Breast epithelium (tissue), 3 donors: ENCODE results near the gene POLR3B.

Experiments
- CTCF ChIP-seq, 3 donors: fragments of 450-650 bp; IDR thresholded peaks; one replicate each; pipeline ENCODE4 v1.5.1; 2016 to 2017; ENCODE audit warnings: antibody characterized with exemption in 3 of 3, mild to moderate bottlenecking in 3 of 3, moderate library complexity in 3 of 3
- POLR2A ChIP-seq: fragments of 450-650 bp; IDR thresholded peaks from one replicate; pipeline ENCODE4 v1.6.1; 2016; ENCODE audit warnings: antibody characterized with exemption, mild to moderate bottlenecking, moderate library complexity
- POLR2AphosphoS5 ChIP-seq, 3 donors: sonication (generic); formaldehyde crosslinking; IDR thresholded peaks; one replicate each; pipeline ENCODE4 v1.6.1; 2017; ENCODE audit warnings: antibody characterized with exemption in 3 of 3

GRCh38 chr12:106429043-106429552 lies 71.5 kb downstream of the POLR3B start:
- TF ChIP-seq CTCF (IDR thresholded peaks at IDR 0.05) (no peak), POLR2A (no peak), POLR2AphosphoS5 (IDR thresholded peaks at IDR 0.05) (no peak)
